NCI-H128 (cell line): ENCODE data around the gene PAK2.
A peak's percentile ranks its signal among the peaks of the same experiment; 100 is the strongest.
"Not testable (repeated sequence)": the region's sequence is repeated elsewhere in the genome, so short reads cannot be mapped to it uniquely, and the experiment has no call there.

ENCODE experiments used
- DNase-seq: peaks from one replicate; lab custom pipeline; 2025; ENCODE audit not compliant: unreplicated experiment; lab: John Stamatoyannopoulos, UW

PAK2 gene

GRCh38 chr3:196739671-196740480 lies at the start of gene PAK2:
PAK2 (plus strand) TSS chr3:196739857; CDS start chr3:196782647, 42,790 bp downstream.
- peak; percentile 71 for DNase-seq

- DNase-seq: no peak
These were observed 49.6 kb upstream of the PAK2 start for GRCh38 chr3:196689941-196690660.

- no peak for DNase-seq
These were observed 48.3 kb upstream of the PAK2 start for GRCh38 chr3:196691386-196691785.

- DNase-seq: no peak
These were observed 45.4 kb upstream of the PAK2 start for GRCh38 chr3:196694202-196694638.

GRCh38 chr3:196694941-196695848 lies 44.5 kb upstream of the PAK2 start:
- no peak for DNase-seq

- no peak for DNase-seq
These were observed 43.8 kb upstream of the PAK2 start for GRCh38 chr3:196695849-196696226.

- DNase-seq: no peak
These were observed 42.4 kb upstream of the PAK2 start for GRCh38 chr3:196697270-196697669.

- no peak for DNase-seq
These were observed 39.9 kb upstream of the PAK2 start for GRCh38 chr3:196699749-196700148.

- DNase-seq: no peak
These were observed 38.9 kb upstream of the PAK2 start for GRCh38 chr3:196700801-196701200.

- DNase-seq: no peak
These were observed 33.3 kb upstream of the PAK2 start for GRCh38 chr3:196706327-196706726.

GRCh38 chr3:196706731-196707130 lies 32.9 kb upstream of the PAK2 start:
- DNase-seq: no peak

- DNase-seq: no peak
These were observed 32.1 kb upstream of the PAK2 start for GRCh38 chr3:196707566-196707965.

GRCh38 chr3:196708467-196708866 lies 31.2 kb upstream of the PAK2 start:
- DNase-seq: no peak

- peak; percentile 79 for DNase-seq
These were observed 27.7 kb upstream of the PAK2 start, which contains the start of the genes CEP19 and PIGX for GRCh38 chr3:196711838-196712513. CEP19 (minus strand) TSS chr3:196712250; CDS start chr3:196708657, 3,593 bp downstream. PIGX (plus strand) TSS chr3:196712377.

- DNase-seq: no peak
These were observed 26.9 kb upstream of the PAK2 start for GRCh38 chr3:196712514-196713413.

- not testable (repeated sequence) for DNase-seq
These were observed 22.5 kb upstream of the PAK2 start for GRCh38 chr3:196717162-196717561.

GRCh38 chr3:196721097-196721496 lies 18.6 kb upstream of the PAK2 start:
- DNase-seq: no peak

GRCh38 chr3:196726788-196727675 lies 12.6 kb upstream of the PAK2 start:
- DNase-seq: no peak
